ENCODE measurements around the gene CAPN2. TPM values are rescaled to one million over a fixed set of nuclear protein-coding genes. Genes with fewer than 3 reads are reported as not detected.

Gene CAPN2
- total RNA-seq, 1 experiment from 2014 or later, result 459 TPM

GRCh38 chr1:223665592-223666312, 46.6 kb upstream of the CAPN2 start, which contains the start of gene CAPN8:
CAPN8 (minus strand) TSS chr1:223665701; CDS start chr1:223665646, 55 bp downstream.
- intact Hi-C loops (cut with micrococcal nuclease; ENCODE audit: unreplicated experiment), result loop anchor here (1.0 to 5.0 kb wide), 3 partner anchors 10 to 533 kb away; no protein-coding TSS in a partner anchor
- DNase-seq, result peak; percentile 88 to 97

GRCh38 chr1:223667484-223668182, 44.7 kb upstream of the CAPN2 start:
- H3K9me3 ChIP-seq (ENCODE audit: insufficient read depth, low read depth), result no peaks in the 10 kb centered on the region
- H3F3A ChIP-seq (ENCODE audit: insufficient read depth, low read depth), result peaks cover 33% of the 10 kb centered on the region
- peak overlapping the region; percentile 84 for H3K4me2 ChIP-seq
- no peaks in the 10 kb centered on the region for H3K27me3 ChIP-seq (ENCODE audit: insufficient read depth, low read depth)
- TF ChIP-seq CTCF (conservative IDR thresholded peaks at IDR 0.05), result no peak
- no peak for TF ChIP-seq EZH2 (IDR thresholded peaks at IDR 0.05; ENCODE audit: low read depth)
- POLR2A ChIA-PET (ENCODE audit: unreplicated experiment), result interaction anchor here (0.6 to 0.7 kb wide), 4 partner anchors 44 to 1251 kb away, joined by 3 to 34 read pairs (median 4); no protein-coding TSS in a partner anchor
- H3K79me2 ChIP-seq (ENCODE audit: low read depth), result peaks cover 28% of the 10 kb centered on the region
- no peak overlapping the region for H3K4me3 ChIP-seq
- peaks cover 83% of the 10 kb centered on the region for H3K4me1 ChIP-seq (replicated peaks; ENCODE audit: insufficient read depth)
- no peaks in the 10 kb centered on the region for H3K9me2 ChIP-seq (ENCODE audit: insufficient read depth)
- H3K27ac ChIP-seq, result peak overlapping the region; percentile 98
- H4K20me1 ChIP-seq (ENCODE audit: insufficient read depth), result no peaks in the 10 kb centered on the region
- H3K36me3 ChIP-seq (ENCODE audit: low read depth), result peaks cover 4% of the 10 kb centered on the region; the same call in 1 of the 2 replicates
- CTCF ChIA-PET, result interaction anchor here (0.6 to 1.2 kb wide), 2 partner anchors 16 to 19 kb away, joined by 3 to 5 read pairs; no protein-coding TSS in a partner anchor
- DNase-seq, result peak; percentile 44 to 68
- intact Hi-C loops (cut with micrococcal nuclease; ENCODE audit: unreplicated experiment), result loop anchor here (2.0 to 5.0 kb wide), 2 partner anchors 29 to 535 kb away; no protein-coding TSS in a partner anchor
- H2AFZ ChIP-seq, result no peak overlapping the region
- no TSS peak for BruUV-seq (replicated peaks)

More at GRCh38 chr1:223665592-223666312, 46.6 kb upstream of the CAPN2 start, which contains the start of gene CAPN8:
- Histone ChIP-seq H3K36me3 (ENCODE audit: low read depth) (peaks cover 9% of the 10 kb centered on the region; the same call in 1 of the 2 replicates), H3K4me1 (replicated peaks; ENCODE audit: insufficient read depth) (peaks cover 96% of the 10 kb centered on the region), H3K4me2 (peak within 1 kb of the TSS; percentile 84), H3K27me3 (ENCODE audit: insufficient read depth, low read depth) (no peaks in the 10 kb centered on the region), H4K20me1 (ENCODE audit: insufficient read depth) (no peaks in the 10 kb centered on the region), H3K9me3 (ENCODE audit: insufficient read depth, low read depth) (no peaks in the 10 kb centered on the region), H2AFZ (no peak within 1 kb of the TSS), H3F3A (ENCODE audit: insufficient read depth, low read depth) (peaks cover 34% of the 10 kb centered on the region), H3K27ac (peak within 1 kb of the TSS; percentile 98), H3K9me2 (ENCODE audit: insufficient read depth) (no peaks in the 10 kb centered on the region), H3K79me2 (ENCODE audit: low read depth) (peaks cover 47% of the 10 kb centered on the region), H3K4me3 (peak within 1 kb of the TSS; percentile 54)
- CTCF ChIA-PET, result interaction anchor here (1.0 to 1.5 kb wide), 4 partner anchors 18 to 542 kb away, joined by 3 to 4 read pairs (median 3); no protein-coding TSS in a partner anchor
- POLR2A ChIA-PET (ENCODE audit: unreplicated experiment), result interaction anchor here (0.5 to 1.2 kb wide), 4 partner anchors 35 to 183 kb away, joined by 3 to 6 read pairs (median 4); no protein-coding TSS in a partner anchor
- BruUV-seq (replicated peaks), result no TSS peak
- no peak for TF ChIP-seq EZH2 (IDR thresholded peaks at IDR 0.05; ENCODE audit: low read depth)
- TF ChIP-seq CTCF (conservative IDR thresholded peaks at IDR 0.05), result no peak
